Astrocyte (in vitro differentiated cells and primary cell): ENCODE data around the gene ACTA2. TPM values are rescaled to one million over a fixed set of nuclear protein-coding genes. Genes with fewer than 3 reads are reported as not detected.
A peak's percentile ranks its signal among the peaks of the same experiment; 100 is the strongest.

Experiments used
- DNase-seq: peaks from one replicate; pipeline ENCODE4 v3.0.0-alpha.2; 2010; ENCODE audit warnings: low read depth
- FAIRE-seq: peaks from 2 replicates; lab custom pipeline; 2011; peaks lifted over from hg19 to GRCh38; lab: Jason Lieb, UNC
- H2AFZ ChIP-seq: 2 replicates; pipeline ENCODE4 v1.6.0; 2012; ENCODE audit warnings: low read depth, low read length, inconsistent platforms
- H3K27ac ChIP-seq: 2 replicates; pipeline ENCODE4 v1.5.1; 2011; ENCODE audit warnings: low read depth, low read length, inconsistent platforms
- H3K27me3 ChIP-seq: 2 replicates; pipeline ENCODE4 v1.6.0; 2011; ENCODE audit warnings: low read length, inconsistent platforms; ENCODE audit not compliant: insufficient read depth
- H3K36me3 ChIP-seq: 2 replicates; pipeline ENCODE4 v1.5.1; 2011; ENCODE audit warnings: low read length, inconsistent platforms; ENCODE audit not compliant: insufficient read depth
- H3K4me1 ChIP-seq: 2 replicates; pipeline ENCODE4 v1.5.1; 2011; ENCODE audit warnings: low read length, inconsistent platforms; ENCODE audit not compliant: insufficient read depth
- H3K4me2 ChIP-seq: 2 replicates; pipeline ENCODE4 v1.6.0; 2012; ENCODE audit warnings: low read length, inconsistent platforms
- H3K4me3 ChIP-seq: 2 replicates; pipeline ENCODE4 v1.5.1; 2011; ENCODE audit warnings: low read depth, mild to moderate bottlenecking, low read length, inconsistent platforms; ENCODE audit not compliant: insufficient read depth
- H3K79me2 ChIP-seq: 2 replicates; pipeline ENCODE4 v1.6.0; 2012; ENCODE audit warnings: mild to moderate bottlenecking, low read length, inconsistent platforms; ENCODE audit not compliant: insufficient read depth
- H3K9ac ChIP-seq: 2 replicates; pipeline ENCODE4 v1.6.0; 2012; ENCODE audit warnings: mild to moderate bottlenecking, low read length, inconsistent platforms
- H3K9me3 ChIP-seq: 2 replicates; pipeline ENCODE4 v1.5.1; 2012; ENCODE audit warnings: low read depth, mild to moderate bottlenecking, low read length, inconsistent platforms; ENCODE audit not compliant: insufficient read depth
- H4K20me1 ChIP-seq: 2 replicates; pipeline ENCODE4 v1.6.0; 2012; ENCODE audit warnings: low read length, inconsistent platforms; ENCODE audit not compliant: insufficient read depth
- H3K27ac Mint-ChIP-seq: one replicate; pipeline ENCODE4 v1.8.0; 2021; ENCODE audit warnings: mild to moderate bottlenecking, mixed read lengths; ENCODE audit not compliant: unreplicated experiment
- H3K27me3 Mint-ChIP-seq: one replicate; pipeline ENCODE4 v1.8.0; 2021; ENCODE audit warnings: low read depth, mixed read lengths; ENCODE audit not compliant: unreplicated experiment
- H3K36me3 Mint-ChIP-seq: one replicate; pipeline ENCODE4 v1.8.0; 2021; ENCODE audit warnings: low read depth, mixed read lengths; ENCODE audit not compliant: unreplicated experiment
- H3K4me1 Mint-ChIP-seq: one replicate; pipeline ENCODE4 v1.8.0; 2021; ENCODE audit warnings: low read depth, mixed read lengths; ENCODE audit not compliant: unreplicated experiment
- H3K4me3 Mint-ChIP-seq: one replicate; pipeline ENCODE4 v1.8.0; 2021; ENCODE audit warnings: mild to moderate bottlenecking, moderate library complexity, mixed read lengths; ENCODE audit not compliant: unreplicated experiment
- H3K9me3 Mint-ChIP-seq: one replicate; pipeline ENCODE4 v1.8.0; 2021; ENCODE audit warnings: mild to moderate bottlenecking, mixed read lengths; ENCODE audit not compliant: unreplicated experiment
- CTCF ChIP-seq: IDR thresholded peaks from 2 replicates; pipeline ENCODE4 v1.5.1; 2011; ENCODE audit warnings: low read depth, mild to moderate bottlenecking, inconsistent platforms, low read length, moderate library complexity; ENCODE audit not compliant: insufficient read depth
- EZH2 ChIP-seq: IDR thresholded peaks from 2 replicates; pipeline ENCODE4 v1.6.1; 2012; ENCODE audit warnings: mild to moderate bottlenecking, low read length, inconsistent platforms; ENCODE audit not compliant: insufficient read depth
- total RNA-seq: library from RNA; stranded (reverse); gene quantifications from 2 replicates; pipeline ENCODE4 v1.2.1, GENCODE V29; 2021

The ACTA2 gene
- total RNA-seq, 1 donor from 2014 or later = 345 TPM

- TF ChIP-seq EZH2 (no peak), CTCF (no peak)
- no peaks in the 10 kb centered on the region for H3K36me3 ChIP-seq
- no peak overlapping the region for H3K27ac ChIP-seq
- Mint-ChIP-seq H3K4me1 (peaks cover 21% of the 10 kb centered on the region), H3K4me3 (no peak overlapping the region), H3K27me3 (no peaks in the 10 kb centered on the region), H3K9me3 (no peaks in the 10 kb centered on the region), H3K27ac (no peak overlapping the region), H3K36me3 (peaks cover 5% of the 10 kb centered on the region)
- no peak for FAIRE-seq
- H3K9ac ChIP-seq = no peak overlapping the region
- H4K20me1 ChIP-seq = peaks cover 12% of the 10 kb centered on the region
- H2AFZ ChIP-seq = no peak overlapping the region
- H3K4me2 ChIP-seq = no peak overlapping the region
- H3K79me2 ChIP-seq = peaks cover 3% of the 10 kb centered on the region
- H3K9me3 ChIP-seq = no peaks in the 10 kb centered on the region
- no peak overlapping the region for H3K4me3 ChIP-seq
- no peaks in the 10 kb centered on the region for H3K27me3 ChIP-seq
- peaks cover 17% of the 10 kb centered on the region for H3K4me1 ChIP-seq
- no peak for DNase-seq
Measured at GRCh38 chr10:88983939-88984338, 31.4 kb upstream of the ACTA2 start.

- H3K4me1 Mint-ChIP-seq = peaks cover 18% of the 10 kb centered on the region
- no peaks in the 10 kb centered on the region for H3K9me3 Mint-ChIP-seq
- H2AFZ ChIP-seq = no peak overlapping the region
- H3K4me2 ChIP-seq = no peak overlapping the region
- TF ChIP-seq CTCF (no peak), EZH2 (no peak)
- peaks cover 3% of the 10 kb centered on the region for H3K79me2 ChIP-seq
- H3K4me1 ChIP-seq = peaks cover 17% of the 10 kb centered on the region
- no peak for FAIRE-seq
- H3K36me3 ChIP-seq = no peaks in the 10 kb centered on the region
- H3K27me3 Mint-ChIP-seq = no peaks in the 10 kb centered on the region
- H3K27ac ChIP-seq = no peak overlapping the region
- H3K27ac Mint-ChIP-seq = no peak overlapping the region
- no peaks in the 10 kb centered on the region for H3K27me3 ChIP-seq
- no peak overlapping the region for H3K4me3 Mint-ChIP-seq
- H3K9me3 ChIP-seq = no peaks in the 10 kb centered on the region
- H4K20me1 ChIP-seq = peaks cover 12% of the 10 kb centered on the region
- H3K9ac ChIP-seq = no peak overlapping the region
- no peak overlapping the region for H3K4me3 ChIP-seq
- H3K36me3 Mint-ChIP-seq = peaks cover 5% of the 10 kb centered on the region
- peak; percentile 27 for DNase-seq
Measured at GRCh38 chr10:88983206-88983605, 30.6 kb upstream of the ACTA2 start.

- Histone ChIP-seq H2AFZ (no peak overlapping the region), H3K36me3 (no peaks in the 10 kb centered on the region), H3K27me3 (no peaks in the 10 kb centered on the region), H4K20me1 (peaks cover 12% of the 10 kb centered on the region), H3K4me3 (no peak overlapping the region), H3K4me1 (peaks cover 17% of the 10 kb centered on the region), H3K79me2 (peaks cover 3% of the 10 kb centered on the region), H3K27ac (no peak overlapping the region), H3K9me3 (no peaks in the 10 kb centered on the region), H3K4me2 (no peak overlapping the region), H3K9ac (no peak overlapping the region)
- no peak for DNase-seq
- Mint-ChIP-seq H3K27me3 (no peaks in the 10 kb centered on the region), H3K9me3 (no peaks in the 10 kb centered on the region), H3K27ac (no peak overlapping the region), H3K4me1 (peaks cover 18% of the 10 kb centered on the region), H3K36me3 (peaks cover 5% of the 10 kb centered on the region), H3K4me3 (no peak overlapping the region)
- no peak for FAIRE-seq
- TF ChIP-seq CTCF (no peak), EZH2 (no peak)
Measured at GRCh38 chr10:88982366-88982765, 29.8 kb upstream of the ACTA2 start.
